K562 (cell line): ENCODE results near the gene CKAP5. TPM values are rescaled to one million over a fixed set of nuclear protein-coding genes. Genes with fewer than 3 reads are reported as not detected.

ENCODE experiments used
- ATAC-seq: fragments of 200-7000 bp; cut with Tn5 transposase; 3 replicates; pipeline ENCODE4 v1.9.1; 2020; ENCODE audit warnings: moderate library complexity
- BruUV-seq: library from RNA; stranded (reverse); fragments of 400-500 nt; replicated peaks from 2 replicates; lab custom pipeline; 2021; lab: Mats Ljungman, UMichigan
- CTCF ChIA-PET: fragments of 300-600 bp; formaldehyde crosslinking; extraction: SDS; loops from one replicate; lab custom pipeline; 2021; ENCODE audit warnings: low intra/inter-chr PET ratio; lab: Yijun Ruan, JAX
- POLR2A ChIA-PET: fragments of 300-600, 350-650 bp; sonication (Branson Sonifier 250); formaldehyde crosslinking; extraction: SDS; loops from one replicate; lab custom pipeline; 2021; ENCODE audit warnings: antibody characterized with exemption, inconsistent platforms; lab: Yijun Ruan, JAX
- DNase-seq, 4 experiments: peaks; one replicate each; pipeline versions ENCODE4 v3.0.0 to v3.0.0-alpha.2; 2011 to 2018; ENCODE audit warnings: low spot score in 3 of 4, mixed read lengths in 3 of 4; ENCODE audit errors: extremely low read depth in 1 of 4
- FAIRE-seq: peaks from 2 replicates; lab custom pipeline; 2011; peaks lifted over from hg19 to GRCh38; lab: Jason Lieb, UNC
- H2AFZ ChIP-seq: 2 replicates; pipeline ENCODE4 v1.6.0; 2011; ENCODE audit warnings: low read depth, low read length, control low read depth, inconsistent platforms
- H3K27ac ChIP-seq: fragments of 200-600 bp; 3 replicates; pipeline ENCODE4 v1.8.0; 2011; ENCODE audit warnings: low read depth, mild to moderate bottlenecking, control low read depth, inconsistent platforms, low read length, moderate library complexity, mixed read lengths; ENCODE audit errors: extremely low read depth
- H3K27me3 ChIP-seq, 2 experiments: fragments of 300-600 bp in 1 of 2; 2 replicates in 1 of 2; 3 replicates in 1 of 2; pipeline versions ENCODE4 v1.6.0 to v1.8.0; 2011; ENCODE audit warnings: inconsistent platforms in 2 of 2, low read length in 2 of 2, mild to moderate bottlenecking in 1 of 2, mixed read lengths in 1 of 2, moderate library complexity in 1 of 2; ENCODE audit not compliant: control insufficient read depth in 2 of 2, insufficient read depth in 2 of 2
- H3K36me3 ChIP-seq: fragments of 300-600 bp; 3 replicates; pipeline ENCODE4 v1.8.0; 2011; ENCODE audit warnings: mild to moderate bottlenecking, low read length, inconsistent platforms; ENCODE audit not compliant: control insufficient read depth, insufficient read depth
- H3K4me1 ChIP-seq, 2 experiments: fragments of 200-600 bp in 1 of 2; replicated peaks in 1 of 2; 2 replicates in 1 of 2; 3 replicates in 1 of 2; pipeline versions ENCODE4 v1.5.1 to v1.8.0; 2011; ENCODE audit warnings: inconsistent platforms in 2 of 2, low read length in 2 of 2, mild to moderate bottlenecking in 1 of 2, mixed read lengths in 1 of 2, moderate library complexity in 1 of 2; ENCODE audit not compliant: control insufficient read depth in 2 of 2, insufficient read depth in 2 of 2
- H3K4me2 ChIP-seq: 2 replicates; pipeline ENCODE4 v1.6.1; 2011; ENCODE audit warnings: low read length, control low read depth, inconsistent platforms, mixed read lengths; ENCODE audit not compliant: insufficient read depth
- H3K4me3 ChIP-seq: fragments of 200-600 bp; sonication (generic), shearing (Covaris generic); 2 replicates; pipeline ENCODE4 v1.5.1; 2016; ENCODE audit warnings: control low read depth, inconsistent platforms
- H3K79me2 ChIP-seq: fragments of 200-600 bp; 3 replicates; pipeline ENCODE4 v1.8.0; 2011; ENCODE audit warnings: low read length, inconsistent platforms; ENCODE audit not compliant: control insufficient read depth, insufficient read depth
- H3K9ac ChIP-seq, 2 experiments: 2 replicates each; pipeline versions ENCODE4 v1.6.0 to v1.6.1; 2011; ENCODE audit warnings: low read depth in 2 of 2, low read length in 2 of 2, control low read depth in 1 of 2, inconsistent platforms in 1 of 2, mild to moderate bottlenecking in 1 of 2, mixed read lengths in 1 of 2; ENCODE audit not compliant: insufficient read depth in 1 of 2
- H3K9me1 ChIP-seq: one replicate; pipeline ENCODE4 v1.6.0; 2011; ENCODE audit warnings: inconsistent platforms, mild to moderate bottlenecking, low read length, moderate library complexity; ENCODE audit not compliant: control insufficient read depth, insufficient read depth
- H3K9me3 ChIP-seq: replicated peaks from 2 replicates; pipeline ENCODE4 v1.5.1; 2011; ENCODE audit warnings: low read depth, low read length, inconsistent platforms; ENCODE audit not compliant: control insufficient read depth, insufficient read depth
- H4K20me1 ChIP-seq: replicated peaks from 2 replicates; pipeline ENCODE4 v1.6.1; 2011; ENCODE audit warnings: low read length, inconsistent platforms, mixed read lengths; ENCODE audit not compliant: control insufficient read depth, insufficient read depth
- MEF2D ChIP-seq: conservative IDR thresholded peaks from 2 replicates; pipeline ENCODE4 v1.6.1; 2016; ENCODE audit warnings: low read depth, missing genetic modification characterization, missing compliant biosample characterization
- PPARD ChIP-seq: fragments of 250-450 bp; sonication (Bioruptor Pico); IDR thresholded peaks from 2 replicates; pipeline ENCODE4 v1.8.0; 2022; ENCODE audit warnings: inconsistent platforms, mild to moderate bottlenecking, moderate library complexity
- PREB ChIP-seq: sonication (generic); formaldehyde crosslinking; IDR thresholded peaks from 2 replicates; pipeline ENCODE4 v1.8.1; 2023; ENCODE audit warnings: mild to moderate bottlenecking, missing genetic modification reagents
- WGBS: fragments of 100-300 bp; shearing (Covaris generic); methylation state at CpG from one replicate; pipeline ENCODE4 v1.1.6; 2016; ENCODE audit warnings: low coverage, mixed read lengths; ENCODE audit not compliant: insufficient coverage; ENCODE audit errors: missing lambda C conversion rate; 5-methylcytosine and 5-hydroxymethylcytosine counted together
- in situ Hi-C: fragments of 300-500 bp; cut with MboI; formaldehyde crosslinking; loops from 4 replicates; pipeline ENCODE4 v1.15.0; 2018; ENCODE audit warnings: inconsistent platforms, mixed read lengths
- intact Hi-C: fragments of 100-400 bp; cut with micrococcal nuclease; formaldehyde crosslinking; loops from 2 replicates; pipeline ENCODE4 v1.14.2; 2022
- polyA plus RNA-seq, 8 experiments: library from polyadenylated mRNA; depleted of rRNA in 4 of 8; stranded (reverse) in 5 of 8; unstranded in 3 of 8; fragments of >200 nt; fragmentation: Nextera tagmentation in 2 of 8; fragmentation: Illumina TruSeq in 1 of 8; extraction: Ambion mirVana in 2 of 8; extraction: Trizol in 1 of 8; gene quantifications; 2 replicates each; pipeline versions ENCODE4 v1.2.1 to v1.2.3, GENCODE V29; 2011 to 2014; ENCODE audit warnings: inconsistent platforms in 1 of 8, missing spikeins in 1 of 8
- total RNA-seq, 7 experiments: library from RNA; depleted of rRNA in 6 of 7; stranded (reverse); fragments of >200 nt in 6 of 7; fragmentation: Illumina TruSeq in 2 of 7; extraction: Trizol in 2 of 7; gene quantifications; 2 replicates each; pipeline versions ENCODE4 v1.2.1 to v1.2.3, GENCODE V29; 2011 to 2021; ENCODE audit warnings: low replicate concordance in 1 of 7
- TF ChIP-seq, protein P1 (sequence below): IDR thresholded peaks from 2 replicates; pipeline ENCODE4 v1.6.1; 2016; ENCODE audit warnings: missing genetic modification characterization, missing compliant biosample characterization

Gene CKAP5
- total and polyA plus RNA-seq, 9 of the 15 experiments (the other 6 are each of a cell fraction or from before 2014, with no cell fraction given), result 60.1 to 239 (median 139) TPM

- Histone ChIP-seq H4K20me1 (no peaks in the 10 kb centered on the region; the same call in 1 of the 2 replicates), H3K4me2 (no peak overlapping the region), H3K27me3 (no peaks in the 10 kb centered on the region), H3K9me1 (no peaks in the 10 kb centered on the region), H3K27ac (no peak overlapping the region), H3K9ac (no peak overlapping the region), H2AFZ (no peak overlapping the region), H3K4me3 (no peak overlapping the region), H3K9me3 (no peaks in the 10 kb centered on the region; the same call in 1 of the 2 replicates), H3K79me2 (peaks cover 16% of the 10 kb centered on the region), H3K36me3 (no peaks in the 10 kb centered on the region; the same call in 2 of the 3 replicates), H3K4me1 (peaks cover 0 to 9% of the 10 kb centered on the region in 2 experiments; a peak in 2 of 5 replicates)
- POLR2A ChIA-PET, result interaction anchor here (0.6 kb wide), 1 partner anchor 502 kb away, joined by 3 read pairs; no protein-coding TSS in a partner anchor
- FAIRE-seq (no peak), DNase-seq (no peak), ATAC-seq (no peak)
- no TSS peak for BruUV-seq
- in situ Hi-C loops (no loop called here), intact Hi-C loops (no loop called here)
- TF ChIP-seq PPARD (CRISPR knock-in tag), result no peak
- TF ChIP-seq MEF2D (tag), result no peak
- TF ChIP-seq, protein P1, sequence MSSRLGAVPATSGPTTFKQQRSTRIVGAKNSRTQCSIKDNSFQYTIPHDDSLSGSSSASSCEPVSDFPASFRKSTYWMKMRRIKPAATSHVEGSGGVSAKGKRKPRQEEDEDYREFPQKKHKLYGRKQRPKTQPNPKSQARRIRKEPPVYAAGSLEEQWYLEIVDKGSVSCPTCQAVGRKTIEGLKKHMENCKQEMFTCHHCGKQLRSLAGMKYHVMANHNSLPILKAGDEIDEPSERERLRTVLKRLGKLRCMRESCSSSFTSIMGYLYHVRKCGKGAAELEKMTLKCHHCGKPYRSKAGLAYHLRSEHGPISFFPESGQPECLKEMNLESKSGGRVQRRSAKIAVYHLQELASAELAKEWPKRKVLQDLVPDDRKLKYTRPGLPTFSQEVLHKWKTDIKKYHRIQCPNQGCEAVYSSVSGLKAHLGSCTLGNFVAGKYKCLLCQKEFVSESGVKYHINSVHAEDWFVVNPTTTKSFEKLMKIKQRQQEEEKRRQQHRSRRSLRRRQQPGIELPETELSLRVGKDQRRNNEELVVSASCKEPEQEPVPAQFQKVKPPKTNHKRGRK (tag), result no peak
- TF ChIP-seq PREB (CRISPR knock-in tag), result no peak
- WGBS, result 0% methylated on average over 1 of the region's 1 CpG
- CTCF ChIA-PET, result no interaction called here
These were observed 3.6 kb upstream of the CKAP5 start for GRCh38 chr11:46849631-46850030.
